HG03565 (cell line): ENCODE results near the gene JMJD8.

Experiments
- ATAC-seq: cut with Tn5 transposase; IDR thresholded peaks from one replicate; pipeline ENCODE4 v1.9.1; 2021; ENCODE audit warnings: mild to moderate bottlenecking, moderate library complexity; ENCODE audit not compliant: unreplicated experiment

JMJD8 gene

DNA sequence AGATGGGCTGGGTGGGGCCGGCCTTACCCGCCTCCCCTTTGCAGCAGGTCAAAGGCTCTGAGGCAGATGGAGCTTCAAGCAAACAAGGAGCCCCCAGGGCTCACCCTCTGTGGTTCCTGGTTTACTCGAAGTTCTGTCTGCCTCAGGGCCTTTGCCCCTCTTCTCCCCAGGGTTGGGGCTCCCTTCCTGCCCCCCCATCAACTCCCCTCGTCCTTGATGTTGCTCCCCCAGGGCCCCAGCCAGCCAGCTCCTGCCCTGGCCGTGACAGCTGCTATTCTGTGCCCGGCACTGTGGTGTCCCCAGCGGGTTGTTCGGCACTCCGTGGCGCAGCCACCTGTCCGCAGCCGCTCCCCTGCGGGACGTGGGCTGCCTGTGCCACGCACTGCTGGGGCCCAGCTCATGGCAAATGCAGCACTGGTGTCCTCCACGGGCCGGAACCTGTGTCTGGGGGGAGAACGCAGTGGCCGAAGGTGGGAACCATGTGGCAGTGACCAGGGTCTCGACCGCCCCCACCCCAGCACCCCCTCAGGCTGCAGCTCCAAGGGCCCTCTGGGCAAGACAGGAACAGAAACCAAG, 26.5 kb upstream of the JMJD8 start:
- no peak for ATAC-seq

DNA sequence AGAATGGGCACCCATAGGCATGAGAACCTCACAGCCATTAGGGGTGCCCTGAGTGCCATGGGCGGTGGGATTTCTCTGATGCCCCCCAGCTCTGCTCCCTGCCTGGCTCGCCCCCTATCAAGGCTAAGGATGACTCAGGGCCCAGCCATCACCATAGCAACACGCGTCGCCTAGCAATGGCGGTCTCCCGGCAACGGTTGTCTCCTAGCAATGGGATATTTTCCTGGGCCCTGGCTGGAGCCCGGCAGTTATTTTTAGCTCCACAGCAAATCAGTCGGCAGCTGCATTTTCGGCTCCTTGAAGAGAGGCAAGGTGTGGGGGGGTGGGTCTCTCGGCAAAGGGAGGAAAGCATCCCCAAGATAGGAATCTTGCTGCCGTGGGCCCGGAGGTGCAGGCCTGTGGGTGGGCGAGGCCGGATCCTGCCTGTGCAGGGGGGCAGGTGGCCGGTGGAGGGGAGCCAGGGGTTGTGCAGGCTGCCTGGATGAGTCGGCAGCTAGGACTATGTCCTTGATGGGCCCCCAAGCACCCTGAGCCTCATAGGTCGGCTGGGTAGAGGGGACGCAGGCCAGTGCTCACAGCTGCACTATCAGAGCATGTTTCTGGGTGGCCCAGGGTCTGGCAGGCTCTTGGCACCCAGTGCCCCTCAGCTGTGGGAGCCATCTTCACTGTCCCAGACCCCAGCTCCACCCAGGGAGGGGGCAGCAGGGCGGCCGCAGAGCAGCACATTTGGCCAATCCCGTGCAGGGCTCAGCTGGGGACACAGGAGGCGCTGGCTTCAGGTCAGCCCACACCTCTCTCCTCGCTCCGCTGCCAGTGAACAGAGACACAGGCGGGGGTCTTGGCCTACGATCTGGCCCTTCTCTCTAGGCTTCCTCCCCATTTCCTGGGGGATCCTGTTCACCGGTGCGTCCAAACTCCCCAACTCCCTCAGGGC, 25.7 kb upstream of the JMJD8 start:
- ATAC-seq = no peak

DNA sequence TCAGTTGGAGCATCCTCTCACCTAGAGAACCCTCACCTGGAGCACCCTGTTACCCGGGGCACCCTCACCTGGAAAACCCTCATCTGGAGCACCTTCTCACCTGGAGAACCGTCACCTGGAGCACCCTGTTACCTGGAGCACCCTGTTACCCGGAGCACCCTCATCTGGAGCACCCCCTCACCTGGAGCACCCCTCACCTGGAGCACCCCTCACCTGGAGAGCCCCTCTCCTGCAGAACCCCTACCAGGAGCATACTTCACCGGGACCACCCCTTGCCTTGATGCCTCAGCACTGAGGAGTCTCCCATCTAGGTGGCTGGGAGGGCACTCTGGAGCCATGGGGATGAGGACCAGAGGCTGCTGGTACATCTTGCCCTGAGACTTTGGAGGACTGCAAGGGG, 24.8 kb upstream of the JMJD8 start:
- ATAC-seq = no peak

DNA sequence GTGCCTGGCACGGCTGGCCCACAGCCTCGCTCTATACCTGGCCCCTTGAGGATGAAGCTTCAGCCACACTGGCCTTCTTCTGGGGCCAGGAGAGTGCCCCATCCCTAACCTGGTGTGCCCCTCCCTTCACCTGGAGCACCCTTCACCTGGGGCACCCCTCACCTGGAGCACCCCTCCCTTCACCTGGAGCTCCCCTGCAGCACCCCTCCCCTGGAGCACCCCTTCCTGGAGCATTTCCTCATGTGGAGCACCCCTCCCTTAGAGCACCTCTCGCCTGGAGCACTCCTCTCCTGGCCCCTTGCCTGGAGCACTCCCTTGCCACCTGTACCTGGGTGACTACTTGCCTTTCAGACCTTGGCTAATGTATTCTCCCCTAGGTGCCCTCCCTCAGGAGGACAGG, 23.9 kb upstream of the JMJD8 start:
- no peak for ATAC-seq

DNA sequence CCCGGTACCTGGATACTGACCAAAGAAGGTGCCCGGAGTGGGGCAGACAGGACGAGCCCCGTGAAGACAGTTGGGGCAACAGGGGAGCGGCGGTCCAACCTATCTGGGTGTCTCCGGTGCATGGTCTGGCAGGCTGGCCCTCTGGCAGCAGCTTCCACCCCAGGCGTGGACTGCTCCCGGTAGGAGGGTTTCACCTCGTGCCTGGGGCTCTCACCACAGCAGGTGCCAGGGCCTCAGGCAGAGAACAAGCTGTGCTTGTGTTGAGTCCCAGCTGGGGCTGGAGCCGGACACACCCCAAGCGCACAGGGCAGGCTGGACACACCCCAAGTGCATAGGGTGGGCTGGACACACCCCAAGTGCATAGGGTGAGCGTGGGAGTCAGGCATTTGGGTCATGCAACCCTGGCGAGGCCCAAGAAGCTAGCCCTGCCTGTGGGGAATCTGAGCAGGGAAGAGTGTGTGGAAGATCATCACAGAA, 23.0 kb upstream of the JMJD8 start:
- no peak for ATAC-seq

DNA sequence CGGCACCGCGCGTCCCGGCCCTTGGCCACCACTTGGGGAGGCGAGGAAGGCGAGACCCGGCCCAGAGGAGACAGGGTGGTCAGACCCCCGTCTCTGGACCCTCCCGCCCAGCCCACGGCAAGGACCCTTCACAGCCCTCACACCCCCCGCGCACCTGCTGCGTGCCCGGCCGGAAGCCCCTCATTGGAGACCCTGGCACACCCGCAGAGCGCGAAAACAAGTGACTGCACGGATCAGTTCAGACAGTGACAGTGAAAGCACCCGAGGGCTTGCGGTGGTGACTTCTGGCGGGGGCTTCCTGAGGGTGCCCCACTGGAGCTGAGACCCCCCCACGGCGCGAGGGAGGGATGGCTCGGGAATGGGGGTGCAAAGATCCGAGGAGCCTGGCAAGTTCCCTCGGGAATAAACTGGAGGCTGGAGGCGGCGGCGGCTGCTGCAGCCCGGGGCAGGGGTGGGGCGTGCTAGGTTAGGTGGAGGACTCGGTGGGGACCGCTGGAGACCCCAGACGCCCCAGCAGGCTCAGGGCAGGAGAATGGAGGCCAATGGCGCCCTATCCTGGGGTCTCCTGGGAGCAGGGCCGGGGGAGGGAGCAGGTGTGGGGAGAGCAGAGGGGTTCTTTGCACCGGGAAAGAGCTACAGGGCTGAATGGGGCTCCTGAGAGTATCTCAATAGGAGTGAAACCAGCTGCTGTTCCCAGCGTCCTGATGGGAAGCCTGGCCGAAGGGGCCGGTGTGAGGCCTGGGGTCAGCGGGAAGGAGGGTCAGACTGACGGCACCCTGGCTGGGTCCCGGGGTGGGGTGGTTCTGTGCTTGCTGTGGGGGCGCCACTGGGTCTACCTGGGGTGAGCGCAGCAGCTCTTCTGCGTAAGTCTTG, 22.3 kb upstream of the JMJD8 start:
- no peak for ATAC-seq

DNA sequence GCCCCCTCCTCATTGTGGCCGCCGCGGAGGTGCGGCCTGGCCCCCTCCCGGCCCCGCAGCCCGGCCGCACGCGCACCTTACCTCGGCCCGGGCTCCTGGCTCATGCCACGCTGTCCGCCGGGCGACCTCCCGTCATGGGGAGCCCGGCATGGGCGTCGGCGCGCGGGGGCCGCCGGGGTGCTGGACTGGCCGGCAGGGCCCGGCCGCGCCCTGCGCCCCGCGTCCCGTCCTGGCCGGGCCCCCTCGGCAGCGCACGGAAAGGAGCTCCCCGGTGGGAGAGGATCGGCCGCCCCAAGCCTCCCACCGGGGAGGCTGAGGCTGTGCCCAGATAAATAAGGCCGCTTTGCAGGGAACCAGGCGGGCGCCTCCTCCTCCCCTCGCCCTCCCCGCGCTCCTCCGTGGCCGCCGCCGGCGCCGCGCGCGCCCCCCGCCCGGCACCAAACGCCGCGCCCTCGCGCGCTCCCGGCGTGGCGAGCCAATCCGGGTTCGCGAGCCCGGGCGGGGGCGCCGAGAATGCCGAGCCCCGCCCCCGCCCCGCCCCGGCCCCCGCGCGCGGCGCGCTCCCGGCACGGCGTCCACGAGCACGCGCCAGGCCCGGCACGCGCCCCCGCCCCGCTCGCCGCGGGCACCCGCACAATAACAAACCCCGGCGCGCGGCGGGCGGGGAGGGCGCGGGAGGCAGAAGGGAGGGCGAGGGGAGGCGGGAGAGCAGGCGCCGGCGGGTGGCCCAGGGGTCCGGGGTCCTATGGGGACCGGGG, 21.5 kb upstream of the JMJD8 start, which contains the start of gene FBXL16:
FBXL16 (minus strand) TSS at position 371 of the 758 bp plus-strand sequence. CDS start 8,396 bp downstream, outside the sequence.
- ATAC-seq = no peak

DNA sequence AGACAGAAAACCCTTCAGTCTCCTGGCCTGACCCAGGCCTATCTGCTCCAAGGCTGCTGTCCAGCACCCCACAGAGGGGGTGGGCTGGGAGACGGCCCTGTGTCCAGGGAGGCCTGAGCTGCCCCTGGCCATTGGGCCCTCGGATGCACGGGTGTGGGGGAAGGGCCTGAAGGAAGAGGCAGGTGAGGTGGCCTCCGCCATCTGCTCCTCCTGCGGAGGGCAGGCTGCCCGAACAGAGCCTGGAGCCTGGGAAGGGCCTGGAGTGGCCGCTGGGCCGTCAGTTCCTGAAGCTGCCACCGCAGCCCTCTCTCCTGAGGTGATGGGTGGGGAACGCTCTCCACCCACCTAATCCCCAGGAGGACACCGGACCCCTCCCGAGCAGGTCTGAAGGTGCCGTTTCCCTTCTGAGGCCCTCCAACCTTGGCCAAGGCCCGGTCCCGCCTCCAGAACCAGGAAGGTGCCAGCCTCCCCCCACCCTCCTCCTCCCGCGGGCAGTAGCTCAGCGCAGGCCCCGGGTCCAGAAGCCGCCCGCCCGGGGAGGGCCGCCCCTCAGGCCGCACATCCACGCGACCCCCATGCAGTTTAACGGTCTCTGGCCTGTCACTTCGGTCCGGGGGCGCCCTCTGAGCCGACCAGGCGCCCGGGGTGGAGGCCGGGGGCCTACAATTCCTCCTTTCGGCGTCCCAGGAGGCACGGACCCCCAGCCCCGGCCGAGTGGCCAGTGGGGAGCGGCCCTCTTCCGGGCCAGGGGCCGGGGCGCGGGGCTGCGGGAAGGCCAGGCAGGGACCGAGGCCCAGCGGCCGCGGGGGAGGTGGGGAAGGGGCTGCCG, 20.6 kb upstream of the JMJD8 start:
- no peak for ATAC-seq

DNA sequence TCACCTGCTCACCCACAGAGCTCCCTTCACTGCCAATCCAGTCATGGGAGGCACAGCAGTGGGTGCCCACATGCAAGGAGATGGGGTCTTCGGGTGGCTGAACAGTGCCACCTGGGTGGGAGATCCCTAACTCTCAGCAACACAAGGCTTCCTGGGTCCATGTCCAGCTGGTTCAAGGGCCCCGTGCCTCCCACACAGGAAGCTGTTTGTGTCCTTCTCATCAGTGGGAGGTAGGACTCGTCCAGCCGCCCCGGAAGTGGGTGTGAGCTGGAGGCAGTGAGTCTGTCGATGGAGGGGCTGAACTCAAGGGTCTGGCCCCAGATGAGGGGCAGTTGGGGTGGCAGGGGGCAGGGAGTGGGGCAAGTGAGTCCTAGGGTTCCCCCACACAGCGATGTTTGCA, 19.9 kb upstream of the JMJD8 start:
- no peak for ATAC-seq

DNA sequence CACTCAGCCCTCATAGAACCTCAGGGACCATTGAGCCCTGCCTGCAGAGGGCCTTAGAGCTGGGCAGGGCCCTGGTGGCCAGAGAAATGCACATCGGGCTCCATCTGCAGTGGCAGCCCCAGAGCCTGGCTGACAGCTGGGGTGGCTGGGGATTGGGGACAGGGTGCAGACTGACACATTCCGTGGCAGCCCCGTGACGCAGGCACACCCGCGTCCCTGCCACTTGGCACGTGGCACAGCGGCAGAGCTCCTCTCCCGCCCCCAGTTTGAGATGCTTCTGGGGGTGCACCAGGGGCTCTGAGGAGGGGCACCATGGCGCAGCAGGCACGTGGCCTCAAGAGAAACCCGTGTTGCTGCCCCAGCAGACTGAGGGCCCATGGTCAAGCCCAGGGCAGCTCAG, 19.3 kb upstream of the JMJD8 start:
- ATAC-seq = no peak

DNA sequence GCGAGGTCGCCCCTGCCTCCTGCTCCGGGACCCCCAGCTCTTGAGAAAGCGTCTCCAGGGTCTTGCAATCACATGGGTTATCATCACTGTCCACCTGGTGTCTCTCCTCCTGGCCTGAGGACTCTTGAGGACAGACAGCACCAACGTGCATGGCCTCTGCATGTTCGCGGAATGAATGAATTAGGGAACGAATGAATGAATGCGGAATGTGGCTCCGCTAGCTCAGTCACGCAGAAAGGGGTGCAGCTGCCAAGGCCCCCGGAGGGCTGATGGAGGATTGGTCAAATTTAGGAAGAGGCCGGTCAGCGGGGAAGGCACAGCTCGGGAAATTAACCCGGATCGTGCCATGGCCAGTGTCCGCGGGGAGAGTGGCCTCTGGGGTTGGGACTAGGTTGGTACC, 18.2 kb upstream of the JMJD8 start:
- no peak for ATAC-seq

DNA sequence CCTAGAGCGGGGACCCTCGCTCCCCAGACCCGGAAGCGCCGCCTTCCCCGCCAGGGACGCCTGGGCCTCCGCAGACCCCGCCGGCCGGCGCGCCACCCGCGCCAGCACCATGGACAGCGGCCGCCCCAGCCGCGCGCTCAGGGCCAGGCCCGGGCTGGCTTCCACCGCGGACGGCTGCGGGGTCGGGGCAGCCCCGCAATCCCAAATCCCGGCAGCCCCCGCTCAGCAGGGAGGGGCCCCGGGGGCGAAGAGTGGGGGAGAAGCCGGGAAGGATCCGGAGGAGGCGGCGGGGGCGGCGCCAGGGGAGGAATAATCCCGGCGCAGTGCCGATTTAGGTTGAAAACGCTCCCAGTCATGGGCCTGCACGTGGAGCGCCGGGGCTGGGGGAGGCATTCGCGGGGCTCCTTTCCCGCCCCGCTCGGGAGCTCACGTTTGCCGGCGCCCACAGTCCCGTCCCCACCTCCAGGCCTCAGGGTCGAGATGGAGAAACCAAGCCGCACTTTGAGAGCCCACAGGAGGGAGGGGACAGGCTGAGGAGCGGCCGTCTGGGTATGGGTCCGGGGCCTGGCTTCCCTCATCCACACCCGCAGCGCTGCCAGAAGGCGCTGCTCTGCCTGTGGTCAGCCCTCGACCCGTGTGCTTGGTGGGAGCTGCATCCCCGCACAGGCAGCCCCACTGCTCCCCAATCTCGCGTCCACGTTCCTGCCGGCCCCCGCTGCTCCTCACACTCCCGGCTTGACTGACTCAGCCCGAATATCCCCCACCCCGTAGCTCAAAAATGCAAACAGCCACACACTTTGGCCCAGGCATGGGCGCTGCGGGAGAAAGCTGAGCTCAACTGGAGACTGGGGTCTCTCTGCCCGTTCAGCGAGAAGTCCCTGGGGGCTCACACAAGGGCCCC, 16.8 kb upstream of the JMJD8 start:
- ATAC-seq = no peak

DNA sequence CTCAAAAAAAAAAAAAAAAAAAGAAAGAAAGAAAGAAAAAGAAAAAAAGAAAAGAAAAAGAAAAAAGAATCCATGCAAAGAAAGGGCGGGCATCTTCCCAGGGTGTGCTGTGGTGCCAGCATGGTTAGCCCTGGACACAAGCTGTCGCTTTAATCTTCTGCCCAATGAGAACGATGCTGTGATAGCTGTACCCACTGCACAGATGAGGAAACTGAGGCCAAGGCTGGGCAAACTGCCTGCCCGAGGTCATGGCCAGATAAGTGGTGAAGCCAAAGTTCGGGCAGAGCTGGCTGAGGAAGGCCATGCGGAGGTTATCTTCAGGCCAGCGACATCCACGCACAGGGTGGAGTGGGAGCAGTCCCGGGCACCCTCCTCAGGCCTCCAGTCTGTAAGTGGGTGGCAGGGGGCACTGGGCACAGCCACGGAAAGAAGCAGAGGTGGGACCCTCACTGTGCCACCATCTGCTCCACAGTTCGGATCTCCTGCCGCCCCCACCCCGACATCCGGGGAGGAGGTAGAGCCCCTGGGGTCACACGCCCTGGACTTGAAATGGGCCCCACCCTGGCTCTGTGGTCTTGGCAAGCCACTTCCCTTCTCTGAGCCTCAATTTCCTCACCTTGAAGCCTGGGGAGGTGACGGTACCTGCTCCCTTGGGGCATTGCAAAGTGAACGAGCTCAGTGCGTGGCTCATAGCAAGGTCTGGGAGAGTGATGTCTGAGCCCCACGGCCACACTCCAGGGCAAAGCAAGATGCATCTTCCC, 15.0 kb upstream of the JMJD8 start:
- no peak for ATAC-seq

DNA sequence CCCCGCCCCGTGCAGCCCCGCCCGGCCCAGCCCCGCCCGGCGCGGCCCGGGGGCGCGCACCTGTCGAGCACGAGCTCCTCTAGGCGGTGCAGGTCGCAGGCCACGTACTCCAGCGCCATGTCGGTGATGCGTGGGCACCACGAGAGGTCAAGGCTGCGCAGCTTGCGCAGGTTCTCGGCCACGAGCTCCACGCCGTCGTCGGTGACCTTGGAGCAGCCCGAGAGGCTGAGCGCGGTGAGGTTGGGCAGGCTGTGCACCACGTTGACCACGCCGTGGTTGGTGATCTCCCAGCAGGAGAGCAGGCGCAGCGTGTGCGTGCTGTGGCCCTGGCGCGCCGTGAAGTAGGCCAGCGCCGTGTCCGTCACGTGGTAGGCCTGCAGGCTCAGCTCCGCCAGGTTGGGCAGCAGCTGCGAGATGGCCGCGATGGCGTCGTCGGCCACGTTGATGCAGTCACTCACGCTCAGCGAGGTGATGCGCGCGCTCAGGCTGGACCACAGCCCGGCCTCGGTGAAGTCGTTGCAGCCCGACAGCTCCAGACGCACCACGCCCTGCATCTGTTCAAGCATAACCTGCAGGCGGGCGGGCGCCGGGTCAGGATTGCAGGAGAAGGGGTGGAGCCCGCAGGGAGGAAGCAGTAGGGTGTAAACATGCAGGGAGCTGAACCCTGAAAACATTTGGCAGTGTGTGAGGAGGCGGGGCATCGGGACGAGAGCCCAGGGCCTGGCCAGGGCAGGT, 11.4 kb upstream of the JMJD8 start:
- no peak for ATAC-seq

DNA sequence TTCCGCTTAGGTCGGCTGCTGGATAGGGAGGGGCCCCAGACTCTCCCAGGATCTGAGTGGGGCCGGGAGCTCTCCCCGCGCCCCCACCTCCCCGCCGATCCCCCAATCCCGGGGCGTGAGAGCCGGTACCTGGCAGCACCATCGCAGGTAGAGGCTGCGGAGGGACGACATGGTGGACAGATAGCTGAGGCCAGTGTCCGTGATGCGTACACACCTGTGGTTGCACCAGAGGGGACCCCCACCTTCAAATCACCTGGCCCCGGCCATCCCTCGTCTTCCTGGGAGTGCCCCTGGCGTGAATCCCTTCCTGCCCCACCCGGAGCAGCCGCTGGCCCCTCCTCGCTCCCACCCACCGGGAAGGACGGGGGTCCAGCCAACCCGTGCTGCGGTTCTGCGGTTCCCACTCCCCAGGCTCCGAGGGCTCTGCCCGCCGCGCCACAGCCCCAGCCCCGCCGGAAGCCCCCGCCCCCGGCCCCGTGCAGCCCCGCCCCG, 10.8 kb upstream of the JMJD8 start:
- no peak for ATAC-seq

DNA sequence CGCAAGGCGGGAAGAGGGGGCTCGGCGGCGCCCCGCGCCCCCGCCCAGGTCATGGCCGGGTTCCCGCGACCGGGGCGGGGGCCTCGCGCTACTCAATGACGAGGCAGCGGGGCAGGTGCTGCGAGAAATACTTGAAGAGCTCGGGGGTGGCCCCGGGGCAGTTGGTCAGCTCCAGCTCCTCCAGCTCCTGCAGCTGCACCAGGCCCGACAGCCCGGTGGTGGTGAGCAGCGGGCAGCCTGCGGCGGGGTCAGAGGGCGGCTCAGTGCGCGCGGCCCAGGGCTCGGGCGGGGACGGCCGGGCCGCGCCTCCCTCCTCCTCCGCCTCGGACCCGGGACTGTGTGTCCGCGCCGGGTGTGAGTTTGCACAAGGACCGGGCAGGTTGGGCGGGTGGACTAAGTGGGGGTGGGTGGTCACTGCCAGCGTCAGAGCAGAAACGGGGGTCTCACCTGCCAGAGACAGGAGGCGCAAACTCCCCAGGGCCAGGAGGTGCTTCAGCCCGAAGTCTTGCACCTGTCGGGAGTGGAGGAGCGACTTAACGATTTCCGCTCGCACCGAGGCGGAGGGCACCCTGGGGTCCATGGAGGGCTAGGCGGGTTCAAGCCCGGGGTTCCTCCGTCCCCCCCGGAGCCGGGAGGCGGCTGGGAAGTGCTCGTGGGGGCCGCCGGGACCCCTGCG, 10.2 kb upstream of the JMJD8 start:
- ATAC-seq = no peak

DNA sequence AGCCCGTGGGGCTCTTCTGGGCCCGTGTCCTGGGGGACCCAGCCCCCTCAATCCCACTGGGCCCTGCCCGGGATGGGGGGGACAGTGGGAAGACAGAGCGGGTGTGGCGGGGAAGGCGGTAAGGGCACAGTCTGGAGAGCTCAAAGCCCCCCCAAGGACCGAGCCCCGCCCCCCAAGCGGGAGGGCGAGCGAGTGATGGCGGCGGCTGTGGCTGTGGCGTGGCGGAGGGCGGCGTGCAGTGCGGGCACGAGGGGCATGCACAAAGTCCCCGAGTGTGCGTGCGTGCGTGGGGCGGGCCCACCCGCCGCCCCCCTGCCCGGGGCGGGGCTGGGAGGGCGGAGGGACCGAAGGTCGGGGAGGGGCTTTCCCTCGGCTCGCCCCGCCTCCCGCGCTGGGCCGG, 9.6 kb upstream of the JMJD8 start:
- no peak for ATAC-seq
